Ovary (tissue), 9 donors: ENCODE measurements around the gene PLCB1. TPM values are rescaled to one million over a fixed set of nuclear protein-coding genes. Genes with fewer than 3 reads are reported as not detected.

ENCODE experiments used
- DNase-seq, 5 donors: peaks; one replicate each; pipeline ENCODE4 v3.0.0-alpha.2; 2019 to 2020
- H3K27ac ChIP-seq, 2 donors: fragments of 200-600 bp; one replicate each; pipeline versions ENCODE4 v1.5.1 to v1.8.0; 2019 to 2022
- H3K27me3 ChIP-seq: fragments of 200-600 bp; one replicate; pipeline ENCODE4 v1.8.0; 2022
- H3K36me3 ChIP-seq: fragments of 200-600 bp; sonication (generic); one replicate; pipeline ENCODE4 v1.5.1; 2019
- H3K4me1 ChIP-seq: one replicate; pipeline ENCODE4 v1.8.1; 2013; ENCODE audit warnings: mild to moderate bottlenecking, moderate library complexity; ENCODE audit not compliant: insufficient read depth
- H3K4me3 ChIP-seq: fragments of 200-600 bp; sonication (generic); one replicate; pipeline ENCODE4 v1.5.1; 2017
- H3K9me3 ChIP-seq, 2 donors: fragments of 200-600 bp in 1 of 2; sonication (generic) in 1 of 2; one replicate each; pipeline versions ENCODE4 v1.5.1 to v1.8.1; 2013 to 2019; ENCODE audit warnings: mild to moderate bottlenecking in 1 of 2, moderate library complexity in 1 of 2
- EP300 ChIP-seq: sonication (generic); formaldehyde crosslinking; IDR thresholded peaks from one replicate; pipeline ENCODE4 v1.6.1; 2017; ENCODE audit warnings: antibody characterized with exemption
- POLR2A ChIP-seq: fragments of 450-650 bp; IDR thresholded peaks from one replicate; pipeline ENCODE4 v1.6.1; 2017; ENCODE audit warnings: antibody characterized with exemption, mild to moderate bottlenecking, moderate library complexity
- WGBS, 3 donors: extraction: QIAGEN DNeasy Blood & Tissue Kit in 1 of 3; methylation state at CpG; one replicate each; pipeline versions ENCODE4 v1.1.5 to v1.1.7; 2013 to 2017; 5-methylcytosine and 5-hydroxymethylcytosine counted together
- intact Hi-C, 4 donors: fragments of 100-400 bp; cut with DNase I; formaldehyde crosslinking; loops; one replicate each; pipeline versions ENCODE4 v1.11.0 to v1.15.1; 2022 to 2023
- polyA plus RNA-seq, 2 donors: library from polyadenylated mRNA; stranded (reverse); fragments of 200-250 nt in 1 of 2; fragments of 350-450 nt in 1 of 2; fragmentation: Illumina TruSeq in 1 of 2; extraction: RNeasy Lipid Tissue Mini Kit (QIAGEN cat#74804) in 1 of 2; gene quantifications; one replicate each; pipeline ENCODE4 v1.2.3, GENCODE V29; 2013 to 2014
- total RNA-seq, 7 donors: library from RNA; depleted of rRNA in 2 of 7; stranded (reverse); fragments of >200 nt in 2 of 7; fragmentation: NEBNext Ultra II Directional in 3 of 7; extraction: Animal tissue kit (Norgen Biotek cat#: 25700) in 3 of 7; gene quantifications; one replicate each; pipeline versions ENCODE4 v1.1.0 to v1.2.4, GENCODE V29; 2016 to 2023
- TF ChIP-seq, protein P1 (sequence below), 3 donors: fragments of 450-650 bp in 2 of 3; fragments of 200-600 bp in 1 of 3; IDR thresholded peaks; one replicate each; pipeline versions ENCODE4 v1.5.1 to v1.8.0; 2016 to 2022; ENCODE audit warnings: antibody characterized with exemption in 3 of 3, mild to moderate bottlenecking in 1 of 3
- donor health status: DM: no; HTN: no; CAD: no; lungs with moderate emphysema.
- donor health status: DM: no; HTN: no; CAD: no.
- donor health status: Bipolar disorder and iron deficiency.
- donor health status: DM: yes; HTN: yes; CAD: no.
- donor health status: DM: no; HTN: no; CAD: no.
- donor health status: DM: yes; HTN: yes; CAD: no.

The PLCB1 gene
- total and polyA plus RNA-seq, 9 donors: 2.9 to 29.5 (median 9.0) TPM

DNA sequence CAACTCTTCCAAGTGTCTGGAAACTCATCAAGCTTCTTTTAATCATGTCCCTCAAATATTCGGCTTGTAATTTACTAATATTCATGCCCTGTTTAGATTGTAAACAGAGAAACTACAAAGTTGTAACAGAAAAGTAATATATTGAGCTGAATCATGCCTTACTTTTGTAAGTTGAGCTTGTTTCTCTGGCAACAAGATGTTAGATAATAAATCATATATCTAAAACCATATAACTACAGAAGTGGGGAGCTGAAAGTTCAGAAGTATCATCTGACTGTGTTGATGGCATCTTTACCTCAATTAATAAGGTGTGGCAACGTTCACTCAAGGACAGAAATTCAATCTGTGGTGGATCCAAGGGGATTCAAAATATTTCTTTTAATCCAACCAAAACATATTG is 263.9 kb downstream of the PLCB1 start:
- DNase-seq: no peak
- Histone ChIP-seq H3K4me3 (no peak overlapping the region), H3K4me1 (no peaks in the 10 kb centered on the region), H3K9me3 (no peaks in the 10 kb centered on the region), H3K36me3 (no peaks in the 10 kb centered on the region), H3K27me3 (no peaks in the 10 kb centered on the region), H3K27ac (no peak overlapping the region)
- intact Hi-C loops: no loop called here
- TF ChIP-seq POLR2A (no peak), EP300 (no peak)
- TF ChIP-seq, protein P1, sequence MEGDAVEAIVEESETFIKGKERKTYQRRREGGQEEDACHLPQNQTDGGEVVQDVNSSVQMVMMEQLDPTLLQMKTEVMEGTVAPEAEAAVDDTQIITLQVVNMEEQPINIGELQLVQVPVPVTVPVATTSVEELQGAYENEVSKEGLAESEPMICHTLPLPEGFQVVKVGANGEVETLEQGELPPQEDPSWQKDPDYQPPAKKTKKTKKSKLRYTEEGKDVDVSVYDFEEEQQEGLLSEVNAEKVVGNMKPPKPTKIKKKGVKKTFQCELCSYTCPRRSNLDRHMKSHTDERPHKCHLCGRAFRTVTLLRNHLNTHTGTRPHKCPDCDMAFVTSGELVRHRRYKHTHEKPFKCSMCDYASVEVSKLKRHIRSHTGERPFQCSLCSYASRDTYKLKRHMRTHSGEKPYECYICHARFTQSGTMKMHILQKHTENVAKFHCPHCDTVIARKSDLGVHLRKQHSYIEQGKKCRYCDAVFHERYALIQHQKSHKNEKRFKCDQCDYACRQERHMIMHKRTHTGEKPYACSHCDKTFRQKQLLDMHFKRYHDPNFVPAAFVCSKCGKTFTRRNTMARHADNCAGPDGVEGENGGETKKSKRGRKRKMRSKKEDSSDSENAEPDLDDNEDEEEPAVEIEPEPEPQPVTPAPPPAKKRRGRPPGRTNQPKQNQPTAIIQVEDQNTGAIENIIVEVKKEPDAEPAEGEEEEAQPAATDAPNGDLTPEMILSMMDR (IDR thresholded peaks at IDR 0.05): no peak
- 59 to 67% (median 66%) methylated on average over 2 of the region's 2 CpGs for WGBS, 3 donors

DNA sequence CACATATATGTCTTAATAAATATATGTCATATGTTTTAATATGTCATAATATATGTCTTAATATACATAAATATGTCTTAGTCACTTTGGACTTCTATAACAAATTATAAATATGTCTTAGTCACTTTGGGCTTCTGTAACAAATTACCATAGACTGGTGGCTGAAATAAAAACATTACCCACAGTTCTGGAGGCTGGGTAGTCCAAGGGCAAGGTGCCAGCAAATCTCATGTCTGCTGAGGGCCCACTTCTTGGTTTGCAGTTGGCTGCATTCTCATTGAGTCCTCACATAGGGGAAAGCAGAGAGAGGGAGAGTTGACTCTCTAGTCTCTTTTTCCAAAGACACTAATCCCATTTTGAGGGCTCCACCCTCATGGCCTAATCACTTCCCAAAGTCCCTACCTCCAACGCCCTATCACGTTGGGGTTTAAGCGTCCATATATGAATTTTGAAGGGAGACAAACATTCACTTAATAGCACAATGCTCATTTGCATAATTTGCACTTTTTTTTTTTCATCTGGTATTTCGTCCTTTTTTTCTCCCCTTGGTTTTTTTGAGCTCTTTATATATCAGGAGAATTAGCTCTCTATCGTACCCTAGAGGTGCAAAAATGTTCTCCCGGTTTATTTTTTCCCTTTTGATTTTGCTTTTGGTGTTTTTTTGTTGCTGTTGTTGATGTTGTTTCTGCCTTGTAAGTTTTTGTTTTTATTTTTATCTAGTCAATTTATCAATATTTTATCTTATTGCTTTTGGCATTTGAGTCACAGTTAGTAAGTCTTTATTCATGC is 266.4 kb downstream of the PLCB1 start:
- Histone ChIP-seq H3K4me3 (no peak overlapping the region), H3K36me3 (no peaks in the 10 kb centered on the region), H3K9me3 (no peaks in the 10 kb centered on the region), H3K27ac (no peak overlapping the region), H3K27me3 (no peaks in the 10 kb centered on the region), H3K4me1 (no peaks in the 10 kb centered on the region)
- no peak for DNase-seq
- TF ChIP-seq EP300: no peak
- TF ChIP-seq, protein P1 (IDR thresholded peaks at IDR 0.05): no peak
- no peak for TF ChIP-seq POLR2A
- 87 to 92% (median 90%) methylated on average over 6 of the region's 6 CpGs for whole genome bisulfite sequencing, 3 donors
- intact Hi-C loops: no loop called here

DNA sequence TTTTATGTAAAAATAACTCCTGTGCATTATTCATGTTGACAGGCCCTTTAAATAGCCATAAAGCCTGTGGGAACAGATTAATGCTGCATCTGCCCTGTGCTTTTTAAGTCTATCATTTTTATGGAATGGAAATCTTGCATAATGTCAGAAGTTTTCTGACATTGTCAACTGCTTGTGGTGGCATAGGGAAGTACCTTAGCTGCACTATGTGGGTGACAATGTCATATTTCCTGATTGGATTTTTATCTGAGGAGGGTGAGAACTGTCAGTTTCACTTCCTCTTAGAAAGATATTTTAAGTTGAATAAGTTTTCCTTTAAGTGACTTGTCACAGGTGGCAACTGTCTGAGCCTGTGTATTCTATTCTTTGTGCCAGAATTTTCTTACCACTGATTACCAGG is 267.9 kb downstream of the PLCB1 start:
- H3K4me1 ChIP-seq: no peaks in the 10 kb centered on the region
- no peak for TF ChIP-seq POLR2A
- TF ChIP-seq, protein P1 (IDR thresholded peaks at IDR 0.05): no peak
- TF ChIP-seq EP300: no peak
- no peaks in the 10 kb centered on the region for H3K36me3 ChIP-seq
- no peak overlapping the region for H3K27ac ChIP-seq
- intact Hi-C loops: no loop called here
- no peak overlapping the region for H3K4me3 ChIP-seq
- no peaks in the 10 kb centered on the region for H3K9me3 ChIP-seq
- no peaks in the 10 kb centered on the region for H3K27me3 ChIP-seq
- DNase-seq: no peak

DNA sequence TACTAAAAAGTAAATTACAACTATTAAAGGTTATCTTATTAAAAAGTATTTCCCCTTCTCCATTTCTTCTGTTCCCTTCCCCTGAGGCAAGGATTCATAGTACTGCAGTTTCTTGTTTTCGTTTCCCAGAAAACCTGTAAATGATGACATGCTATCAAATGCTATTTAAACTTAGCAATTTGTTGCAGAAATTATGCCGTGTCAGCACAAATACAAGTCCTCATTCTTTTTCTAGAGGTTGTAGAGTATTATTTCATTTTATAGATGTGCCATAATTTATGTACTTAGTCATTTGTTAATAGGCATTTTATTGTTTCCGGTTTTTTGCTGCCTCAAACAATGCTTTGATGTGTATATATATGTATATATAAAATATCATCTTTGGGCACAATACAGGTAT is 268.4 kb downstream of the PLCB1 start:
- Histone ChIP-seq H3K9me3 (no peaks in the 10 kb centered on the region), H3K4me3 (no peak overlapping the region), H3K27me3 (no peaks in the 10 kb centered on the region), H3K27ac (no peak overlapping the region), H3K36me3 (no peaks in the 10 kb centered on the region), H3K4me1 (no peaks in the 10 kb centered on the region)
- intact Hi-C loops: no loop called here
- 84 to 87% (median 87%) methylated on average over 3 of the region's 3 CpGs for WGBS, 3 donors
- no peak for DNase-seq
- TF ChIP-seq POLR2A: no peak
- TF ChIP-seq, protein P1 (IDR thresholded peaks at IDR 0.05): no peak
- no peak for TF ChIP-seq EP300
